NOMO-1 treated with DMSO at 0.1 percent for 48 hours (cell line): Measurements from ENCODE around the gene GARIN1A.

Experiments used
- DNase-seq: peaks from one replicate; lab custom pipeline; 2025; ENCODE audit not compliant: unreplicated experiment; lab: John Stamatoyannopoulos, UW

Gene GARIN1A

DNA sequence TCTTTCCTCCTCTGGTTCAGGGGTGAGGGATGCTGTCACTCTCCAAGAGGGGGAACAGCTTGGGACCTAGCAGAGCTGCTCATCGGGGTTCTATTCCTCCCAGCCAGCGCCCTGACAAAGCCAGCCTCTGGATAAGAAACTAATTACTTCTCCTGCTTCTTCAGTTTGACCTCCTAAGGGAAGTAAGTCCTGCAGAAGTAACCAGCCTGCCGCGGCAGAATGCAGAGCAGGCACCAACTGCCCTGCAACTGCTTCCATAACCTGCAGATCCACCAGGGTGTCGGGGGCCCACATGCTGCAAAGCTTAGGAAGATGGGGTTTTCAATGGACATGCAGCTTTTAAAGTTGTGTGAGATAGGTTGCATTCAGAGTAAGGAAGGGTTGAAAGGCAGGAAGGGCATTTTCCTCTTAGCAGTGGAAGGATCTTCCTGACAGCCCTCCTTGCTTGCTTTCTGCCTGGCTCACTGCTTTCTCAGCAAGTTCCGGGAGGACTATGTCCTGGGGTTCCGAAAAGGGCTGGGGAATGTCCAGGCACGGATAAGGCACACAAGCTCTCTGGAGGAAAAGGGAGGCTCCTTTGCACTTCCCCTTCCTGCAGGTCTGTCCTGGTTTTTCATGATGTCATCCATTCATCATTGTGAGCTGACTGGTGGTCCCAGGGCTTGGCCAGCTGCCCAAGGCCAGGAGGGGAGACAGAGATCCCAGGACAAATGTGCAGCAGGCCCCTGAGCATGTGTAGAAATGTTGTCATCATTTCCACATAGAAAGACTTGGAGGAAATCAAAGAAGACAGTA, 42.8 kb downstream of the GARIN1A start:
- no peak for DNase-seq

DNA sequence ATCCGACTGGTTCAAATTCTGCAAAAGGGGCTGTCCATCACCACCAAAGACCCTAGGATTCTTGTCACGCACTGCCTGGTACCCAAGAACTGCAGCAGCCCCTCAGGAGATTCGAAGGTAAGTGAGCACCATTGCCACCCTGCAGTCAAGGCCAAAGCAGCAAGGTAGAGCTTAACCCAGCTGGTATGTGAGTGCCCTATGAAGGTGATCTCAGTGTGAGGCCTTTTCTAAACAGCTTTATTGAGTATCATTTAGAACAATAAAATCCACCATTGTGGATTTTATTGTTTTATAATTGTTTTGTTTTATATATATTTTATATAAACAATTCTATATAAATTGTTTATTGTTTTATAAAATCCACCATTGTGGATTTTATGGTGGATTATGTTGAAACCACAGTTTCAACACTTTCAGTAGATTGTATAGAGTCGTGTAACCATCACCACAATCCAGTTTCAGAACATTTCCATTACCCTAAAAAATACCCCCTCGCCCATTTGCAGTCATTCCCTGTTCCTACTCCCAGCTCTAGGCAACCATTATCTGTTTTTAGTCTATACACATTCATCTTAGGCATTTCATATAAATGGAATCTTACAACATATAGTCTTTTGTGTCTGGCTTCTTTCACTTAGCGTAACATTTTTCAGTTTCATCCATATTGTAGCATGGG, 47.0 kb downstream of the GARIN1A start:
- DNase-seq: no peak

DNA sequence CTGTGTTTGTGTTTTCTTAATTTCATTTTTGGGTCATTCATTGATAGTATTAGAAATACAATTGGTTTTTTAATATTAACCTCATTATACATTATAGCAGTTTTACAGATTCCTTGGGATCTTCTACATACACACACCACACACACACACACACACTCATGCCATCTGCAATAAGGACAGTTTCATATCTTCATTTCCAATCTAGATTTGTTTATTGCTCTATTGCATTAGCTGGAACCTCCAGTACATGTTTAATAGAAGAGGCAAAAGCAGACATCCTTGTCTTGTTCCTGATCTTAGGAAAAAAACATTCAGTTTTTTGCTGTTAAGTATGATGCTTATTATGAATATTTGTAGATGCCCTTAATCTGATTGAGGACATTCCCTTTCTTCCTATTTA, 49.3 kb downstream of the GARIN1A start:
- DNase-seq: no peak
